ENCODE results near the gene KCNH2.

DNA sequence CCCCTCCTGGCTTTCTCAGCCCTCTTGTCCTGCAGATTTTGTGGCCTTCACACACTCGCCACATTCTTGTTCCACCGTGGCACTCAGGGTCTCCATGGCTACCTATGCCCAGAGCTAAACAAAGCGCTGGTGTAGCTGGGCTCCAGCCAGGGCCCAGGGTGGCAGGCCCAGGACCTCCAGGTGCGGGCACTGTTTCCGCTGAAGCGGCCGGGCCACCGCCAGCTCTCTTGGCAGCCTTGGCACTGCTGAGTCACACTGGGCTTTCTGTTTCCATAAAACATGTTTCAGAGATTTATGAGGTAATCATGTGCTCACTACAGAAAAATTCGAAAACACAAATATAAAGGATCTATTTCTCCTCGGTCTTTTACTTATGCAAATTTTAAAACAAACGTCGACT, 74.5 kb downstream of the KCNH2 start:
- TF ChIP-seq, protein P1, sequence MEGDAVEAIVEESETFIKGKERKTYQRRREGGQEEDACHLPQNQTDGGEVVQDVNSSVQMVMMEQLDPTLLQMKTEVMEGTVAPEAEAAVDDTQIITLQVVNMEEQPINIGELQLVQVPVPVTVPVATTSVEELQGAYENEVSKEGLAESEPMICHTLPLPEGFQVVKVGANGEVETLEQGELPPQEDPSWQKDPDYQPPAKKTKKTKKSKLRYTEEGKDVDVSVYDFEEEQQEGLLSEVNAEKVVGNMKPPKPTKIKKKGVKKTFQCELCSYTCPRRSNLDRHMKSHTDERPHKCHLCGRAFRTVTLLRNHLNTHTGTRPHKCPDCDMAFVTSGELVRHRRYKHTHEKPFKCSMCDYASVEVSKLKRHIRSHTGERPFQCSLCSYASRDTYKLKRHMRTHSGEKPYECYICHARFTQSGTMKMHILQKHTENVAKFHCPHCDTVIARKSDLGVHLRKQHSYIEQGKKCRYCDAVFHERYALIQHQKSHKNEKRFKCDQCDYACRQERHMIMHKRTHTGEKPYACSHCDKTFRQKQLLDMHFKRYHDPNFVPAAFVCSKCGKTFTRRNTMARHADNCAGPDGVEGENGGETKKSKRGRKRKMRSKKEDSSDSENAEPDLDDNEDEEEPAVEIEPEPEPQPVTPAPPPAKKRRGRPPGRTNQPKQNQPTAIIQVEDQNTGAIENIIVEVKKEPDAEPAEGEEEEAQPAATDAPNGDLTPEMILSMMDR (conservative IDR thresholded peaks at IDR 0.05; ENCODE audit: low read depth in 2 of 2), result no peak
- TF ChIP-seq, protein P2, sequence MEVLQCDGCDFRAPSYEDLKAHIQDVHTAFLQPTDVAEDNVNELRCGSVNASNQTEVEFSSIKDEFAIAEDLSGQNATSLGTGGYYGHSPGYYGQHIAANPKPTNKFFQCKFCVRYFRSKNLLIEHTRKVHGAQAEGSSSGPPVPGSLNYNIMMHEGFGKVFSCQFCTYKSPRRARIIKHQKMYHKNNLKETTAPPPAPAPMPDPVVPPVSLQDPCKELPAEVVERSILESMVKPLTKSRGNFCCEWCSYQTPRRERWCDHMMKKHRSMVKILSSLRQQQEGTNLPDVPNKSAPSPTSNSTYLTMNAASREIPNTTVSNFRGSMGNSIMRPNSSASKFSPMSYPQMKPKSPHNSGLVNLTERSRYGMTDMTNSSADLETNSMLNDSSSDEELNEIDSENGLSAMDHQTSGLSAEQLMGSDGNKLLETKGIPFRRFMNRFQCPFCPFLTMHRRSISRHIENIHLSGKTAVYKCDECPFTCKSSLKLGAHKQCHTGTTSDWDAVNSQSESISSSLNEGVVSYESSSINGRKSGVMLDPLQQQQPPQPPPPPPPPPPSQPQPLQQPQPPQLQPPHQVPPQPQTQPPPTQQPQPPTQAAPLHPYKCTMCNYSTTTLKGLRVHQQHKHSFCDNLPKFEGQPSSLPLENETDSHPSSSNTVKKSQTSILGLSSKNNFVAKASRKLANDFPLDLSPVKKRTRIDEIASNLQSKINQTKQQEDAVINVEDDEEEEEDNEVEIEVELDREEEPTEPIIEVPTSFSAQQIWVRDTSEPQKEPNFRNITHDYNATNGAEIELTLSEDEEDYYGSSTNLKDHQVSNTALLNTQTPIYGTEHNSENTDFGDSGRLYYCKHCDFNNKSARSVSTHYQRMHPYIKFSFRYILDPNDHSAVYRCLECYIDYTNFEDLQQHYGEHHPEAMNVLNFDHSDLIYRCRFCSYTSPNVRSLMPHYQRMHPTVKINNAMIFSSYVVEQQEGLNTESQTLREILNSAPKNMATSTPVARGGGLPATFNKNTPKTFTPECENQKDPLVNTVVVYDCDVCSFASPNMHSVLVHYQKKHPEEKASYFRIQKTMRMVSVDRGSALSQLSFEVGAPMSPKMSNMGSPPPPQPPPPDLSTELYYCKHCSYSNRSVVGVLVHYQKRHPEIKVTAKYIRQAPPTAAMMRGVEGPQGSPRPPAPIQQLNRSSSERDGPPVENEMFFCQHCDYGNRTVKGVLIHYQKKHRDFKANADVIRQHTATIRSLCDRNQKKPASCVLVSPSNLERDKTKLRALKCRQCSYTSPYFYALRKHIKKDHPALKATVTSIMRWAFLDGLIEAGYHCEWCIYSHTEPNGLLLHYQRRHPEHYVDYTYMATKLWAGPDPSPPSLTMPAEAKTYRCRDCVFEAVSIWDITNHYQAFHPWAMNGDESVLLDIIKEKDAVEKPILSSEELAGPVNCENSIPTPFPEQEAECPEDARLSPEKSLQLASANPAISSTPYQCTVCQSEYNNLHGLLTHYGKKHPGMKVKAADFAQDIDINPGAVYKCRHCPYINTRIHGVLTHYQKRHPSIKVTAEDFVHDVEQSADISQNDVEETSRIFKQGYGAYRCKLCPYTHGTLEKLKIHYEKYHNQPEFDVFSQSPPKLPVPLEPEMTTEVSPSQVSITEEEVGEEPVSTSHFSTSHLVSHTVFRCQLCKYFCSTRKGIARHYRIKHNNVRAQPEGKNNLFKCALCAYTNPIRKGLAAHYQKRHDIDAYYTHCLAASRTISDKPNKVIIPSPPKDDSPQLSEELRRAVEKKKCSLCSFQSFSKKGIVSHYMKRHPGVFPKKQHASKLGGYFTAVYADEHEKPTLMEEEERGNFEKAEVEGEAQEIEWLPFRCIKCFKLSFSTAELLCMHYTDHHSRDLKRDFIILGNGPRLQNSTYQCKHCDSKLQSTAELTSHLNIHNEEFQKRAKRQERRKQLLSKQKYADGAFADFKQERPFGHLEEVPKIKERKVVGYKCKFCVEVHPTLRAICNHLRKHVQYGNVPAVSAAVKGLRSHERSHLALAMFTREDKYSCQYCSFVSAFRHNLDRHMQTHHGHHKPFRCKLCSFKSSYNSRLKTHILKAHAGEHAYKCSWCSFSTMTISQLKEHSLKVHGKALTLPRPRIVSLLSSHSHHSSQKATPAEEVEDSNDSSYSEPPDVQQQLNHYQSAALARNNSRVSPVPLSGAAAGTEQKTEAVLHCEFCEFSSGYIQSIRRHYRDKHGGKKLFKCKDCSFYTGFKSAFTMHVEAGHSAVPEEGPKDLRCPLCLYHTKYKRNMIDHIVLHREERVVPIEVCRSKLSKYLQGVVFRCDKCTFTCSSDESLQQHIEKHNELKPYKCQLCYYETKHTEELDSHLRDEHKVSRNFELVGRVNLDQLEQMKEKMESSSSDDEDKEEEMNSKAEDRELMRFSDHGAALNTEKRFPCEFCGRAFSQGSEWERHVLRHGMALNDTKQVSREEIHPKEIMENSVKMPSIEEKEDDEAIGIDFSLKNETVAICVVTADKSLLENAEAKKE (CRISPR knock-in tag; IDR thresholded peaks at IDR 0.05), result no peak
- TF ChIP-seq, protein P3, sequence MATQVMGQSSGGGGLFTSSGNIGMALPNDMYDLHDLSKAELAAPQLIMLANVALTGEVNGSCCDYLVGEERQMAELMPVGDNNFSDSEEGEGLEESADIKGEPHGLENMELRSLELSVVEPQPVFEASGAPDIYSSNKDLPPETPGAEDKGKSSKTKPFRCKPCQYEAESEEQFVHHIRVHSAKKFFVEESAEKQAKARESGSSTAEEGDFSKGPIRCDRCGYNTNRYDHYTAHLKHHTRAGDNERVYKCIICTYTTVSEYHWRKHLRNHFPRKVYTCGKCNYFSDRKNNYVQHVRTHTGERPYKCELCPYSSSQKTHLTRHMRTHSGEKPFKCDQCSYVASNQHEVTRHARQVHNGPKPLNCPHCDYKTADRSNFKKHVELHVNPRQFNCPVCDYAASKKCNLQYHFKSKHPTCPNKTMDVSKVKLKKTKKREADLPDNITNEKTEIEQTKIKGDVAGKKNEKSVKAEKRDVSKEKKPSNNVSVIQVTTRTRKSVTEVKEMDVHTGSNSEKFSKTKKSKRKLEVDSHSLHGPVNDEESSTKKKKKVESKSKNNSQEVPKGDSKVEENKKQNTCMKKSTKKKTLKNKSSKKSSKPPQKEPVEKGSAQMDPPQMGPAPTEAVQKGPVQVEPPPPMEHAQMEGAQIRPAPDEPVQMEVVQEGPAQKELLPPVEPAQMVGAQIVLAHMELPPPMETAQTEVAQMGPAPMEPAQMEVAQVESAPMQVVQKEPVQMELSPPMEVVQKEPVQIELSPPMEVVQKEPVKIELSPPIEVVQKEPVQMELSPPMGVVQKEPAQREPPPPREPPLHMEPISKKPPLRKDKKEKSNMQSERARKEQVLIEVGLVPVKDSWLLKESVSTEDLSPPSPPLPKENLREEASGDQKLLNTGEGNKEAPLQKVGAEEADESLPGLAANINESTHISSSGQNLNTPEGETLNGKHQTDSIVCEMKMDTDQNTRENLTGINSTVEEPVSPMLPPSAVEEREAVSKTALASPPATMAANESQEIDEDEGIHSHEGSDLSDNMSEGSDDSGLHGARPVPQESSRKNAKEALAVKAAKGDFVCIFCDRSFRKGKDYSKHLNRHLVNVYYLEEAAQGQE (IDR thresholded peaks at IDR 0.05; ENCODE audit: unreplicated experiment), result no peak
- TF ChIP-seq ZNF114 (CRISPR knock-in tag; IDR thresholded peaks at IDR 0.05), result no peak
- TF ChIP-seq EZH2 (IDR thresholded peaks at IDR 0.05; ENCODE audit: low read depth, unreplicated experiment), result no peak
- no peak for TF ChIP-seq EZH2phosphoT487 (IDR thresholded peaks at IDR 0.05; ENCODE audit: unreplicated experiment)

Data from GM23338 (cell line).